Measurements from ENCODE around the gene MAP2. TPM values are rescaled to one million over a fixed set of nuclear protein-coding genes. Genes with fewer than 3 reads are reported as not detected.
A peak's percentile ranks its signal among the peaks of the same experiment; 100 is the strongest.
"Not testable (repeated sequence)": the region's sequence is repeated elsewhere in the genome, so short reads cannot be mapped to it uniquely, and the experiment has no call there.

MAP2 gene
- total RNA-seq, 1 experiment from 2014 or later, result 40.2 TPM

DNA sequence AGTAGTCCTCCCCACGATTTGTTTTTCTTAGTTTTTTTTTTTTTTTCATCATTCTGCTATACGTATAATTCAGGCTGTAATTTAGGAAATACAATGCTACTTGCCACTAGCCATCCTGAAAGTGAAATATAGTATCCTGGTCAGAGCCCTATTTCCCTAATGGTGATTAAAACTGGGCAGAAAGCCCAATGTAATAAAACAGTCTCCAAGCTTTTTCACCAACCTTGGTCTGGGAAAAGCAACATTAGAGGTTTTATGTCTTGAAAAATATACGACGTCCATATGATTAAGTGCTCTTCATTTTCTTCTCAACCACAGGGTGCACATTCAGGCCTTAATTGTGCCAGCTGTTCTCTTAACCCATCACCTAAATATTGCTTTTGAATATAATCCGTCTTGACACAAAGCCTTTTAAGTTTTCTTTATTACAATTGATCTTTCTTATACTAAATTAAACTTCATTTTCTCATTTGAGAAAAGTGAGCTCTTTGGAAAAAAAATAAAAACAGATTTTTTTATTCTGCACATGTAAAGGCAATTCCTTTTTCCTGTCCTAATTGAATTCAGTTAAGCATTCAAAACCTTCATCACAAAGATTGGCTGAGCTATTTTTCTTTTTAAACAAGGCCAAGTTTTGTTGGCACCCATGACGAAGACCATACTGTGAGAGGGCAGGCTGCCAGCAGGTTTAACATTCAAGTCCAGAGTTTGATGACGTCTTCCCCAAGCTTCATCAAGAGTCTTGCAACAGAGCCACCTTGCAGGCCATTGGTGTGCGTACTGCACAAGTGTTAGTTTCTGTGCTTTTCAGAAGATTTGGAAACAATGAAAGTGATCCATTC lies 52.7 kb downstream of the MAP2 start:
- no TSS peak for BruUV-seq (replicated peaks)
- Mint-ChIP-seq H3K36me3 (ENCODE audit: insufficient read depth, unreplicated experiment) (no peaks in the 10 kb centered on the region), H3K4me3 (ENCODE audit: unreplicated experiment) (no peak overlapping the region), H3K9me3 (ENCODE audit: unreplicated experiment) (no peaks in the 10 kb centered on the region), H3K27me3 (ENCODE audit: insufficient read depth, unreplicated experiment) (no peaks in the 10 kb centered on the region), H3K4me1 (ENCODE audit: insufficient read depth, unreplicated experiment) (peaks cover 19% of the 10 kb centered on the region), H3K27ac (ENCODE audit: low read depth, unreplicated experiment) (peak overlapping the region; percentile 19)
- peak; percentile 98 for DNase-seq (ENCODE audit: unreplicated experiment)
- ChIA-PET CTCF (interaction anchor here (0.6 to 1.6 kb wide), 6 partner anchors 10 to 386 kb away, joined by 3 to 4 read pairs (median 4); partner anchors contain the start of gene MAP2), POLR2A (interaction anchor here (0.9 to 1.4 kb wide), 2 partner anchors 19 to 52 kb away, joined by 4 to 5 read pairs; no protein-coding TSS in a partner anchor)
- TF ChIP-seq, protein P1, sequence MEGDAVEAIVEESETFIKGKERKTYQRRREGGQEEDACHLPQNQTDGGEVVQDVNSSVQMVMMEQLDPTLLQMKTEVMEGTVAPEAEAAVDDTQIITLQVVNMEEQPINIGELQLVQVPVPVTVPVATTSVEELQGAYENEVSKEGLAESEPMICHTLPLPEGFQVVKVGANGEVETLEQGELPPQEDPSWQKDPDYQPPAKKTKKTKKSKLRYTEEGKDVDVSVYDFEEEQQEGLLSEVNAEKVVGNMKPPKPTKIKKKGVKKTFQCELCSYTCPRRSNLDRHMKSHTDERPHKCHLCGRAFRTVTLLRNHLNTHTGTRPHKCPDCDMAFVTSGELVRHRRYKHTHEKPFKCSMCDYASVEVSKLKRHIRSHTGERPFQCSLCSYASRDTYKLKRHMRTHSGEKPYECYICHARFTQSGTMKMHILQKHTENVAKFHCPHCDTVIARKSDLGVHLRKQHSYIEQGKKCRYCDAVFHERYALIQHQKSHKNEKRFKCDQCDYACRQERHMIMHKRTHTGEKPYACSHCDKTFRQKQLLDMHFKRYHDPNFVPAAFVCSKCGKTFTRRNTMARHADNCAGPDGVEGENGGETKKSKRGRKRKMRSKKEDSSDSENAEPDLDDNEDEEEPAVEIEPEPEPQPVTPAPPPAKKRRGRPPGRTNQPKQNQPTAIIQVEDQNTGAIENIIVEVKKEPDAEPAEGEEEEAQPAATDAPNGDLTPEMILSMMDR (IDR thresholded peaks at IDR 0.05; ENCODE audit: unreplicated experiment), result no peak
- intact Hi-C loops (cut with micrococcal nuclease), result no loop called here

GRCh38 chr2:209492296-209492695 lies 68.4 kb downstream of the MAP2 start:
- H3K36me3 Mint-ChIP-seq (ENCODE audit: insufficient read depth, unreplicated experiment); H3K27ac Mint-ChIP-seq (ENCODE audit: low read depth, unreplicated experiment); intact Hi-C loops (cut with micrococcal nuclease); DNase-seq (ENCODE audit: unreplicated experiment); POLR2A ChIA-PET; BruUV-seq (replicated peaks); H3K27me3 Mint-ChIP-seq (ENCODE audit: insufficient read depth, unreplicated experiment); H3K4me3 Mint-ChIP-seq (ENCODE audit: unreplicated experiment); H3K4me1 Mint-ChIP-seq (ENCODE audit: insufficient read depth, unreplicated experiment): not testable (repeated sequence)
- CTCF ChIA-PET, result interaction anchor here (0.6 to 0.7 kb wide), 2 partner anchors 64 to 739 kb away, joined by 3 read pairs; no protein-coding TSS in a partner anchor
- peaks cover 23% of the 10 kb centered on the region for H3K9me3 Mint-ChIP-seq (ENCODE audit: unreplicated experiment)

- not testable (repeated sequence) for H3K4me1 Mint-ChIP-seq (ENCODE audit: insufficient read depth, unreplicated experiment); H3K27ac Mint-ChIP-seq (ENCODE audit: low read depth, unreplicated experiment); DNase-seq (ENCODE audit: unreplicated experiment); H3K36me3 Mint-ChIP-seq (ENCODE audit: insufficient read depth, unreplicated experiment); H3K27me3 Mint-ChIP-seq (ENCODE audit: insufficient read depth, unreplicated experiment); H3K4me3 Mint-ChIP-seq (ENCODE audit: unreplicated experiment); BruUV-seq (replicated peaks)
- POLR2A ChIA-PET, result interaction anchor here (1.0 to 1.3 kb wide), 5 partner anchors 18 to 126 kb away, joined by 3 to 6 read pairs (median 4); no protein-coding TSS in a partner anchor
- CTCF ChIA-PET, result interaction anchor here (1.4 to 1.6 kb wide), 3 partner anchors 62 to 160 kb away, joined by 3 to 6 read pairs (median 5); no protein-coding TSS in a partner anchor
- H3K9me3 Mint-ChIP-seq (ENCODE audit: unreplicated experiment), result peaks cover 20% of the 10 kb centered on the region
- intact Hi-C loops (cut with micrococcal nuclease), result loop anchor here (5.0 kb wide), 1 partner anchor 108 kb away; no protein-coding TSS in a partner anchor
Observed at GRCh38 chr2:209495068-209495620, 71.3 kb downstream of the MAP2 start.

GRCh38 chr2:209495855-209496585 lies 72.2 kb downstream of the MAP2 start:
- ChIA-PET POLR2A (interaction anchor here (0.6 to 1.3 kb wide), 7 partner anchors 18 to 127 kb away, joined by 3 to 6 read pairs (median 3); no protein-coding TSS in a partner anchor), CTCF (interaction anchor here (0.5 to 1.6 kb wide), 3 partner anchors 63 to 422 kb away, joined by 3 to 4 read pairs (median 3); no protein-coding TSS in a partner anchor)
- Mint-ChIP-seq H3K9me3 (ENCODE audit: unreplicated experiment) (peaks cover 15% of the 10 kb centered on the region), H3K4me3 (ENCODE audit: unreplicated experiment) (no peak overlapping the region), H3K27me3 (ENCODE audit: insufficient read depth, unreplicated experiment) (no peaks in the 10 kb centered on the region), H3K4me1 (ENCODE audit: insufficient read depth, unreplicated experiment) (peaks cover 9% of the 10 kb centered on the region), H3K27ac (ENCODE audit: low read depth, unreplicated experiment) (peak overlapping the region; percentile 83), H3K36me3 (ENCODE audit: insufficient read depth, unreplicated experiment) (no peaks in the 10 kb centered on the region)
- TF ChIP-seq, protein P1 (IDR thresholded peaks at IDR 0.05; ENCODE audit: unreplicated experiment), result no peak
- peak; percentile 92 for DNase-seq (ENCODE audit: unreplicated experiment)
- intact Hi-C loops (cut with micrococcal nuclease), result loop anchor here (2.0 to 5.0 kb wide), 2 partner anchors 71 to 109 kb away; partner anchors contain the start of gene MAP2
- no TSS peak for BruUV-seq (replicated peaks)
